Measurements from ENCODE around the gene PHIP.

Gene PHIP

GRCh38 chr6:79070206-79070825 is 7.7 kb downstream of the PHIP start:
- no peak for DNase-seq

- no peak for DNase-seq
Measured at GRCh38 chr6:79066828-79067227, 11.2 kb downstream of the PHIP start.

- DNase-seq, result no peak
Measured at GRCh38 chr6:79066330-79066729, 11.7 kb downstream of the PHIP start.

- DNase-seq, result no peak
Measured at GRCh38 chr6:79065232-79065631, 12.8 kb downstream of the PHIP start.

- no peak for DNase-seq
Measured at GRCh38 chr6:79064635-79065034, 13.4 kb downstream of the PHIP start.

- no peak for DNase-seq
Measured at GRCh38 chr6:79062708-79063107, 15.3 kb downstream of the PHIP start.

- DNase-seq, result no peak
Measured at GRCh38 chr6:79057746-79058145, 20.3 kb downstream of the PHIP start.

- DNase-seq, result no peak
Measured at GRCh38 chr6:79056226-79056625, 21.8 kb downstream of the PHIP start.

- no peak for DNase-seq
Measured at GRCh38 chr6:79048611-79049010, 29.4 kb downstream of the PHIP start.

GRCh38 chr6:79047072-79047471 is 31.0 kb downstream of the PHIP start:
- DNase-seq, result no peak

GRCh38 chr6:79045966-79046365 is 32.1 kb downstream of the PHIP start:
- DNase-seq, result no peak

GRCh38 chr6:79042799-79043126 is 35.3 kb downstream of the PHIP start:
- DNase-seq, result no peak

GRCh38 chr6:79042088-79042798 is 35.8 kb downstream of the PHIP start:
- no peak for DNase-seq

- DNase-seq, result no peak
Measured at GRCh38 chr6:79040083-79040482, 38.0 kb downstream of the PHIP start.

GRCh38 chr6:79038061-79038460 is 40.0 kb downstream of the PHIP start:
- DNase-seq, result no peak

GRCh38 chr6:79034865-79035264 is 43.2 kb downstream of the PHIP start:
- DNase-seq, result no peak

- DNase-seq, result no peak
Measured at GRCh38 chr6:79033279-79033678, 44.8 kb downstream of the PHIP start.

- DNase-seq, result no peak
Measured at GRCh38 chr6:79031821-79032590, 46.0 kb downstream of the PHIP start.

GRCh38 chr6:79030511-79030910 is 47.5 kb downstream of the PHIP start:
- no peak for DNase-seq

GRCh38 chr6:79030023-79030422 is 48.0 kb downstream of the PHIP start:
- no peak for DNase-seq

GRCh38 chr6:79028641-79029314 is 49.3 kb downstream of the PHIP start:
- DNase-seq, result no peak

GRCh38 chr6:79011940-79012339 is 66.1 kb downstream of the PHIP start:
- no peak for DNase-seq

- DNase-seq, result no peak
Measured at GRCh38 chr6:79010422-79010821, 67.6 kb downstream of the PHIP start.

GRCh38 chr6:79009819-79010218 is 68.2 kb downstream of the PHIP start:
- DNase-seq, result no peak
